ENCODE measurements around the gene NHSL2.

GRCh38 chrX:71953946-71954345 is 43.3 kb downstream of the NHSL2 start:
- TF ChIP-seq CTCF (IDR thresholded peaks at IDR 0.05) (no peak), POLR2A (IDR thresholded peaks at IDR 0.05) (no peak)

Data from lower leg skin (tissue), 3 donors.